HL-60 (cell line): ENCODE data around the gene TMEM37.

Experiments
- DNase-seq, 2 experiments: peaks; one replicate each; pipeline ENCODE4 v3.0.0-alpha.2; 2010 to 2020; ENCODE audit warnings: low read depth in 1 of 2, low spot score in 1 of 2
- H3K27ac ChIP-seq: fragments of 250-450 bp; sonication (Bioruptor Pico); replicated peaks from 2 replicates; pipeline ENCODE4 v1.5.1; 2020; ENCODE audit warnings: mild to moderate bottlenecking, moderate library complexity
- H3K27me3 ChIP-seq: fragments of 250-450 bp; sonication (Bioruptor Pico); 2 replicates; pipeline ENCODE4 v1.5.1; 2021; ENCODE audit warnings: mild to moderate bottlenecking, moderate library complexity; ENCODE audit not compliant: insufficient read depth, poor library complexity, severe bottlenecking
- H3K4me3 ChIP-seq: replicated peaks from 2 replicates; pipeline ENCODE4 v1.5.1; 2011; ENCODE audit warnings: mild to moderate bottlenecking, control low read depth, low read length; ENCODE audit not compliant: insufficient read depth
- GABPA ChIP-seq: IDR thresholded peaks from 2 replicates; pipeline ENCODE4 v1.6.1; 2012; ENCODE audit warnings: low read depth
- POLR2AphosphoS5 ChIP-seq: IDR thresholded peaks from 2 replicates; pipeline ENCODE4 v1.6.1; 2012; ENCODE audit warnings: low read depth
- REST ChIP-seq: IDR thresholded peaks from 2 replicates; pipeline ENCODE4 v1.6.1; 2012; ENCODE audit warnings: low read depth; ENCODE audit not compliant: insufficient replicate concordance
- SPI1 ChIP-seq: IDR thresholded peaks from 2 replicates; pipeline ENCODE4 v1.6.1; 2012; ENCODE audit warnings: low read depth, mild to moderate bottlenecking, borderline replicate concordance
- TF ChIP-seq, protein P1 (sequence below): IDR thresholded peaks from one replicate; pipeline ENCODE4 v1.5.1; 2011; ENCODE audit warnings: low read length, control low read depth, inconsistent platforms; ENCODE audit not compliant: insufficient read depth

Gene TMEM37

GRCh38 chr2:119461811-119462210 lies 30.2 kb downstream of the TMEM37 start:
- TF ChIP-seq SPI1 (no peak), POLR2AphosphoS5 (no peak), GABPA (no peak), REST (no peak)
- TF ChIP-seq, protein P1, sequence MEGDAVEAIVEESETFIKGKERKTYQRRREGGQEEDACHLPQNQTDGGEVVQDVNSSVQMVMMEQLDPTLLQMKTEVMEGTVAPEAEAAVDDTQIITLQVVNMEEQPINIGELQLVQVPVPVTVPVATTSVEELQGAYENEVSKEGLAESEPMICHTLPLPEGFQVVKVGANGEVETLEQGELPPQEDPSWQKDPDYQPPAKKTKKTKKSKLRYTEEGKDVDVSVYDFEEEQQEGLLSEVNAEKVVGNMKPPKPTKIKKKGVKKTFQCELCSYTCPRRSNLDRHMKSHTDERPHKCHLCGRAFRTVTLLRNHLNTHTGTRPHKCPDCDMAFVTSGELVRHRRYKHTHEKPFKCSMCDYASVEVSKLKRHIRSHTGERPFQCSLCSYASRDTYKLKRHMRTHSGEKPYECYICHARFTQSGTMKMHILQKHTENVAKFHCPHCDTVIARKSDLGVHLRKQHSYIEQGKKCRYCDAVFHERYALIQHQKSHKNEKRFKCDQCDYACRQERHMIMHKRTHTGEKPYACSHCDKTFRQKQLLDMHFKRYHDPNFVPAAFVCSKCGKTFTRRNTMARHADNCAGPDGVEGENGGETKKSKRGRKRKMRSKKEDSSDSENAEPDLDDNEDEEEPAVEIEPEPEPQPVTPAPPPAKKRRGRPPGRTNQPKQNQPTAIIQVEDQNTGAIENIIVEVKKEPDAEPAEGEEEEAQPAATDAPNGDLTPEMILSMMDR, result no peak
- H3K27me3 ChIP-seq, result no peaks in the 10 kb centered on the region
- no peak overlapping the region for H3K4me3 ChIP-seq
- no peak for DNase-seq
- H3K27ac ChIP-seq, result no peak overlapping the region

DNA sequence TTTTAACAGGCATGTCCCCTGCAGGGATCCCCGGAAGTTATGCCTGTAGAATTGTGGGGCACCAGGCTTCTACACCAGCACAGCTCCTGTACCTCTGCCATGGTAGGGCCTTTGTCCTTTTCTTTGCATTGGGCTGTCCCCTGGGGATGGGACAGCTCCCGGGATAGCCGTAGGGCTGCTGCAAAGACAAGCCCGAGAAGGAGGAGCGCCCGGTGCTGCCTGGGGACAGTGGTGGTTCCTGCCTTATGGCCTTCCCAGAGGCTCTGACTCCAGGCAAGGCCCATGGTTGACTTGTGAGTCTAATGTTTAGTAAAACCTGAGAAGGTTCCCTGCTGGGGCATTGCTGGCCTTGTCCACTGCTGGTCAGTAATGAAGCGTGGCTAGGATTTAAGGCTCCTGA lies 30.9 kb downstream of the TMEM37 start:
- no peak overlapping the region for H3K27ac ChIP-seq
- TF ChIP-seq SPI1 (no peak), POLR2AphosphoS5 (no peak), GABPA (no peak), REST (no peak)
- TF ChIP-seq, protein P1, result no peak
- no peak for DNase-seq
- H3K4me3 ChIP-seq, result no peak overlapping the region
- H3K27me3 ChIP-seq, result no peaks in the 10 kb centered on the region

GRCh38 chr2:119463136-119463535 lies 31.5 kb downstream of the TMEM37 start:
- no peaks in the 10 kb centered on the region for H3K27me3 ChIP-seq
- TF ChIP-seq GABPA (no peak), SPI1 (no peak), POLR2AphosphoS5 (no peak), REST (no peak)
- TF ChIP-seq, protein P1, result no peak
- no peak for DNase-seq
- no peak overlapping the region for H3K27ac ChIP-seq
- H3K4me3 ChIP-seq, result no peak overlapping the region
